ENCODE measurements around the gene ARHGAP24.

DNA sequence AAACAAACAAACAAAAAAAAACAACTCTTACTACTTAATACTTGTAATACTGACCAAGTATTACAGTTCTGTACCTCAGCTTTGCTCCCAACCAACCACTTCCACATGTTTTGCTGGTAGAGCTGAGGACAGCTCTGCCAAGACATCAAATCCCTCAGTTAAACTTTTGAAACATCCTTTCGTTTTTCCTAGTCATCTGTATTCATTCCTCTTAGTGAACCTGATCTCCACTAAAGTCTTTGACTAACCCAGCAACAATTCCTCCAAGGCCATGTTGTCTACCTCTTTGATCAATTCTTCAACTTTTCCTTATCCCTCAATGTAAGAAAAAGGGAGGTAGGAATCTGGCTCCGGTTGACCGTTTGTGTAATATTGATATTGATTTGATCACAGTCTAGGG, 247.5 kb downstream of the ARHGAP24 start:
- TF ChIP-seq CTCF (IDR thresholded peaks at IDR 0.05) (no peak), POLR2AphosphoS5 (IDR thresholded peaks at IDR 0.05) (no peak)

Measured in breast epithelium (tissue), 3 donors.